ENCODE data around the gene AHCTF1. TPM values are rescaled to one million over a fixed set of nuclear protein-coding genes. Genes with fewer than 3 reads are reported as not detected.
"Not testable (repeated sequence)": the region's sequence is repeated elsewhere in the genome, so short reads cannot be mapped to it uniquely, and the experiment has no call there.

The AHCTF1 gene
- total RNA-seq, 4 donors from 2014 or later: 26.9 to 38.4 (median 29.5) TPM

DNA sequence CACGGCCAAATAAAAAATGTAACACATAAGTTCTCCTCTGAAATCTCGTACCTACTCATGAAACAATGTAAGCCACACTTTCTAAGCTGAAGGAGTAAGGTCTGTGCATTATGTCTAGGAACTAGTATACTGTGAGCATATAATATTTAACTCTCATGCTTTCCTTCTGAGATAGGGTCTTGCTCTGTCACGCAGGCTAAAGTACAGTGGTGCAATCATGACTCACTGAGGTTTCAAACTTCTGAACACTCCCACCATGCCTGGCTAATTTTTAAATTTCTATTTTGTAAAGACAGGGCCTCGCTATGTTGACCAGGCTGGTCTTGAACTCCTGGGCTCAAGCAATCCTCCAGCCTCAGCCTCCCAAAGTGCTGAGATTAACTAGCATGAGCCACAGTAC lies 71.3 kb downstream of the AHCTF1 start:
- intact Hi-C loops (cut with DNase I; ENCODE audit: low total_unique reads): no loop called here
- DNase-seq (ENCODE audit: low spot score in 2 of 2): no peak
- no peak overlapping the region for H3K4me3 ChIP-seq (ENCODE audit: low read depth, poor library complexity, severe bottlenecking)
- TF ChIP-seq POLR2A (IDR thresholded peaks at IDR 0.05): no peak
- TF ChIP-seq, protein P1, sequence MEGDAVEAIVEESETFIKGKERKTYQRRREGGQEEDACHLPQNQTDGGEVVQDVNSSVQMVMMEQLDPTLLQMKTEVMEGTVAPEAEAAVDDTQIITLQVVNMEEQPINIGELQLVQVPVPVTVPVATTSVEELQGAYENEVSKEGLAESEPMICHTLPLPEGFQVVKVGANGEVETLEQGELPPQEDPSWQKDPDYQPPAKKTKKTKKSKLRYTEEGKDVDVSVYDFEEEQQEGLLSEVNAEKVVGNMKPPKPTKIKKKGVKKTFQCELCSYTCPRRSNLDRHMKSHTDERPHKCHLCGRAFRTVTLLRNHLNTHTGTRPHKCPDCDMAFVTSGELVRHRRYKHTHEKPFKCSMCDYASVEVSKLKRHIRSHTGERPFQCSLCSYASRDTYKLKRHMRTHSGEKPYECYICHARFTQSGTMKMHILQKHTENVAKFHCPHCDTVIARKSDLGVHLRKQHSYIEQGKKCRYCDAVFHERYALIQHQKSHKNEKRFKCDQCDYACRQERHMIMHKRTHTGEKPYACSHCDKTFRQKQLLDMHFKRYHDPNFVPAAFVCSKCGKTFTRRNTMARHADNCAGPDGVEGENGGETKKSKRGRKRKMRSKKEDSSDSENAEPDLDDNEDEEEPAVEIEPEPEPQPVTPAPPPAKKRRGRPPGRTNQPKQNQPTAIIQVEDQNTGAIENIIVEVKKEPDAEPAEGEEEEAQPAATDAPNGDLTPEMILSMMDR (IDR thresholded peaks at IDR 0.05): no peak
- 97 to 99% methylated on average over 4 of the region's 4 CpGs for WGBS, 2 donors

DNA sequence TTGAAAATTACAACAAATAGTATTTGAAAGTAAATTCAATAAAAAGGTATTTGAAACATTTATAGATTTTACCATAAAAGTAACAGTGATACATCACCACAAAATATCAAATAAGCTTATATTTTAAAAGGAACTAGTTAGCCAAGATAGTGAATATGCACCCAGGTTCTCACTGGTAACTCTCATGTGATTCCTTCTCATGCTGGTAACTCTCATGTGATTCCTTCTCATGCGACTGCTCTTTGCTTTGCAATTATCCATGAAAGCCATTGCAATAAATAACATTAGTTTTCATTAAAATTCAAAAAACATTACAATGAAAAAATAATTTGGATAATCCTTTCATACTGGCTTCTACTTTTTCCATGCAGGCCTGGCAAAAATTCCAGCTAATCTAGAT lies 75.4 kb downstream of the AHCTF1 start:
- no peak overlapping the region for H3K4me3 ChIP-seq (ENCODE audit: low read depth, poor library complexity, severe bottlenecking)
- 88 to 89% methylated on average over 1 of the region's 1 CpG for WGBS, 2 donors
- intact Hi-C loops (cut with DNase I; ENCODE audit: low total_unique reads): no loop called here
- DNase-seq (ENCODE audit: low spot score in 2 of 2): no peak
- no peak for TF ChIP-seq POLR2A (IDR thresholded peaks at IDR 0.05)
- TF ChIP-seq, protein P1 (IDR thresholded peaks at IDR 0.05): no peak

DNA sequence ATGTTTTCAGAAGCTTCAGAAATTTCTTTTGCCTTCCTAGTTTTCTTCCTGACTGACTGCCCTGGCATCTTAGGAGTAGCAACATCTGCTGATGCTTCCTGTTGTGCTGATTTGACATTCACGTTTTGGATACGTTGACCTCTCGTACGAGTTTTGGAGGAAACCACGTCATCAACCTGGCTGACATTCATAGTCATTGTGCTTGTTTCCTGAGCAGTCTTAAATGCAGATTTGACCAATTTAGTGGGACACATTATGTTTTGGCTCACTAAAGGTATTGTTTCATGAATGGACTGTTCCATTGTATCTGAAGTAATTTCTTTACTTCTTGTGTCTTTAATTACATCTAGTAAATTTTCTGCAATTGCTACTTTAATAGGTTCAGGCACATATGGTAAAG lies 81.1 kb downstream of the AHCTF1 start:
- DNase-seq (ENCODE audit: low spot score in 2 of 2); intact Hi-C loops (cut with DNase I; ENCODE audit: low total_unique reads); H3K4me3 ChIP-seq (ENCODE audit: low read depth, poor library complexity, severe bottlenecking): not testable (repeated sequence)
- WGBS, 2 donors: 72 to 90% methylated on average over 5 of the region's 5 CpGs

DNA sequence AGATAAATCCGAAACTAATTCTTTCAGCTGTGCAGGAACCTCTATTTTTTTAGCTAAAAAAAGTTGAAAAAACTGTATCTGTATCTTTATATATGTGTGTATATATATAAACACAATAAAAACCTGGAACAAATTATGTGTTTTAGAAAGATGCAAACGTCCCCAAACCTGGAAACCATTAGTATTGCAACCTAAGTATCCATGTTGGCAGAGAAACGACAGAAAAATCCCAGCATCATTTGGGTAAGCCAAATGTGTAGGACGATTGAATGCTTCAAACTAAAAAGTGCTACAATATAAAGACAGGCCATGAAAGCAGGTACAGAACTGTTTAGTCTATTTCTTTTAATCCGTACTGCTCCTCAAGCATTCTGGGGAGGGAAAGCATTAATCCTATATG lies 87.9 kb downstream of the AHCTF1 start:
- WGBS, 2 donors: 71 to 80% methylated on average over 5 of the region's 5 CpGs
- no peak overlapping the region for H3K4me3 ChIP-seq (ENCODE audit: low read depth, poor library complexity, severe bottlenecking)
- TF ChIP-seq, protein P1 (IDR thresholded peaks at IDR 0.05): no peak
- no peak for TF ChIP-seq POLR2A (IDR thresholded peaks at IDR 0.05)
- DNase-seq (ENCODE audit: low spot score in 2 of 2): no peak
- intact Hi-C loops (cut with DNase I; ENCODE audit: low total_unique reads): no loop called here

DNA sequence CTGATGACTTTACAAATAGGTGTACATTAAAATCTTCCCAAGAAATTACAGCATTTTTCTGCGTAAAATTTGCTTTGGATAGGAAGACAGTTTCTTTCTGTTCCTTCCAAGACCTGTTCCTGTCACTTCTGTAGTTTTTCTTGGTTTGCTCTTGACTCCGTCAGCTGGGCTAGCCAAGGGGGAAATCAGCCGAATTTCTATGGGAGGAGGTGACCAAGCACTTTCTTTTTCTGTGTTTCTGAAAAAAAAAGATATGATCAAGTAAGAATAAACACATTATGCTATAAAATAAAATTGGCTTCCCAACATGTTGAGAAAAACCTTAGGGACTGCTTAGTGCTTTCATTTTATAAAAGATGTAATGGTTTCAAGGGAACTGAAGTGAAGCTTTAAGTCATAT lies 91.0 kb downstream of the AHCTF1 start:
- 90 to 94% methylated on average over 3 of the region's 3 CpGs for WGBS, 2 donors
- DNase-seq (ENCODE audit: low spot score in 2 of 2); intact Hi-C loops (cut with DNase I; ENCODE audit: low total_unique reads); H3K4me3 ChIP-seq (ENCODE audit: low read depth, poor library complexity, severe bottlenecking): not testable (repeated sequence)

DNA sequence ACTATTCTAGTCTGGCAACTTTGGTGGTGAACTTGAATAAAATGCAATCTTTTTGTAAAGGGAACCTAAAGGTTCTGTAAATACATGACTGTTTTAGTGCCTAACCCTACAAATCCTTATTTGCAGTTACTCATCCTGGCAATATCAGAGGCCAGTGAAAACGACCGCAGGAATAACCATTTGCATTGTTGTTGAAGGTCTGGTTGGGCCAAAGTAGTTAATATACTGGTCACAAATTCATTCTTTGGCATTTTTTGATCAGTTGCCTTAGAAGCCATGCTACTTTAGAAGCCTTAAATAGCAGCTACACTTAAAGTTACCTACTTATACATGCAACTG lies 93.7 kb downstream of the AHCTF1 start:
- WGBS, 2 donors: 82% methylated on average over 2 of the region's 2 CpGs
- no peak for DNase-seq (ENCODE audit: low spot score in 2 of 2)
- intact Hi-C loops (cut with DNase I; ENCODE audit: low total_unique reads): no loop called here
- TF ChIP-seq POLR2A (IDR thresholded peaks at IDR 0.05): no peak
- TF ChIP-seq, protein P1 (IDR thresholded peaks at IDR 0.05): no peak
- no peak overlapping the region for H3K4me3 ChIP-seq (ENCODE audit: low read depth, poor library complexity, severe bottlenecking)

DNA sequence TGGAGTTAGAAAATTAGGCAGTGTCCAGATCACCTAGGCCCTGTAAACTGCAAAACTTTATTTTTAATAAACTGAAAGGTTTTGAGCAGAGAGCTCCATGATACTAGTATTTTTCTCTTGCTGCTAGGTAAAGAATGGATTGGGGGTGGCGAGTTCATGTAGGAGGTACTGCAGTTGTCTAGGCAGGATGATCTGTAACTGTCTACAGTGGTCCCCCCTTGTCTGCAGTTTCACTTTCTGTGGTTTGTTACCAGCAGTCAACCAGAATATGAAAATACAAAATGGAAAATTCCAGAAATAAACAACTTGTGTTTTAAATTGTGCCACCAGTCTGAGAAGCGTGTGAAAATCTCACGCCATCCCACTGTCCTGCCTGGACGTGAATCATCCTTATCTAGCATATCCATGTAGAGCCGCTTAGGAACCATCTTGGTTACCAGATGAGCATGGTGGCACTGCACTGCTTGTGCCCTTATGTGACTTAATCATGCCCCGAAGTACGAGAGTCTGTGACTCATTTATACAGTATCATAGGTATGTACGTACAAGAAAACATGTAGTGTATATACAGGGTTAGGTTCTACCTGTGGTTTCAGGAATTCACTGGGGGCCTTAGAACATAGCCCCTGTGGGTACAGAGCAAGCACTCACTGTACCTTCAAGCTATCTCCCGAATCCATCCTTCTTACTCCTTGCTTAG lies 94.2 kb downstream of the AHCTF1 start:
- WGBS, 2 donors: 82 to 92% methylated on average over 9 of the region's 9 CpGs
- DNase-seq (ENCODE audit: low spot score in 2 of 2): no peak
- TF ChIP-seq, protein P1 (IDR thresholded peaks at IDR 0.05): no peak
- no peak for TF ChIP-seq POLR2A (IDR thresholded peaks at IDR 0.05)
- no peak overlapping the region for H3K4me3 ChIP-seq (ENCODE audit: low read depth, poor library complexity, severe bottlenecking)
- intact Hi-C loops (cut with DNase I; ENCODE audit: low total_unique reads): no loop called here
